Neuronal stem cell (in vitro differentiated cells): ENCODE results near the gene MTFP1.
"Not testable (repeated sequence)": the region's sequence is repeated elsewhere in the genome, so short reads cannot be mapped to it uniquely, and the experiment has no call there.

ENCODE experiments used
- DNase-seq: peaks from one replicate; pipeline ENCODE4 v3.0.0-alpha.2; 2013; ENCODE audit warnings: low spot score
- H2AFZ ChIP-seq: one replicate; pipeline ENCODE4 v1.6.1; 2013; ENCODE audit warnings: mild to moderate bottlenecking, low read length, inconsistent platforms
- H2AK5ac ChIP-seq: 2 replicates; pipeline ENCODE4 v1.6.1; 2013; ENCODE audit warnings: low read depth, mild to moderate bottlenecking, inconsistent platforms, low read length, moderate library complexity, mixed read lengths
- H2BK120ac ChIP-seq: 2 replicates; pipeline ENCODE4 v1.6.1; 2013; ENCODE audit warnings: low read depth, mild to moderate bottlenecking, inconsistent platforms, low read length, moderate library complexity, mixed read lengths
- H2BK12ac ChIP-seq: one replicate; pipeline ENCODE4 v1.6.1; 2013; ENCODE audit warnings: low read length, inconsistent platforms
- H2BK15ac ChIP-seq: 2 replicates; pipeline ENCODE4 v1.6.1; 2013; ENCODE audit warnings: mild to moderate bottlenecking, low read length, inconsistent platforms, mixed read lengths
- H2BK5ac ChIP-seq: one replicate; pipeline ENCODE4 v1.6.1; 2013; ENCODE audit warnings: inconsistent platforms, mild to moderate bottlenecking, low read length, moderate library complexity
- H3K14ac ChIP-seq: one replicate; pipeline ENCODE4 v1.6.1; 2013; ENCODE audit warnings: low read length, inconsistent platforms
- H3K18ac ChIP-seq: 2 replicates; pipeline ENCODE4 v1.6.1; 2013; ENCODE audit warnings: low read length, inconsistent platforms
- H3K23ac ChIP-seq: 2 replicates; pipeline ENCODE4 v1.6.1; 2013; ENCODE audit warnings: low read depth, mild to moderate bottlenecking, mixed read lengths, low read length, inconsistent platforms; ENCODE audit not compliant: poor library complexity
- H3K27ac ChIP-seq: replicated peaks from 3 replicates; pipeline ENCODE4 v1.5.1; 2013; ENCODE audit warnings: low read length, inconsistent platforms
- H3K27me3 ChIP-seq, 3 experiments: 2 replicates each; pipeline ENCODE4 v1.6.1; 2013; ENCODE audit warnings: low read length in 3 of 3, mild to moderate bottlenecking in 2 of 3, inconsistent platforms in 1 of 3, low read depth in 1 of 3, mixed read lengths in 1 of 3, moderate library complexity in 1 of 3; ENCODE audit not compliant: control insufficient read depth in 3 of 3, insufficient read depth in 3 of 3
- H3K36me3 ChIP-seq, 2 donors: replicated peaks in 1 of 2; 2 replicates each; pipeline ENCODE4 v1.6.1; 2013; ENCODE audit warnings: low read length in 2 of 2; ENCODE audit not compliant: control insufficient read depth in 2 of 2, insufficient read depth in 2 of 2
- H3K4ac ChIP-seq: 2 replicates; pipeline ENCODE4 v1.6.1; 2013; ENCODE audit warnings: inconsistent platforms, mild to moderate bottlenecking, low read length, moderate library complexity
- H3K4me1 ChIP-seq, 2 donors: 1 replicate in 1 of 2; 2 replicates in 1 of 2; pipeline ENCODE4 v1.6.1; 2013; ENCODE audit warnings: low read length in 2 of 2, low read depth in 1 of 2; ENCODE audit not compliant: control insufficient read depth in 2 of 2, insufficient read depth in 1 of 2
- H3K4me2 ChIP-seq: one replicate; pipeline ENCODE4 v1.6.1; 2013; ENCODE audit warnings: mild to moderate bottlenecking, low read length, inconsistent platforms; ENCODE audit not compliant: insufficient read depth, poor library complexity, severe bottlenecking
- H3K4me3 ChIP-seq, 2 donors: 2 replicates each; pipeline ENCODE4 v1.5.1; 2013; ENCODE audit warnings: low read length in 2 of 2, mild to moderate bottlenecking in 2 of 2, inconsistent platforms in 1 of 2, moderate library complexity in 1 of 2
- H3K79me1 ChIP-seq: one replicate; pipeline ENCODE4 v1.6.1; 2013; ENCODE audit warnings: low read depth, mild to moderate bottlenecking, inconsistent platforms, low read length, moderate library complexity
- H3K9ac ChIP-seq: one replicate; pipeline ENCODE4 v1.6.1; 2013; ENCODE audit warnings: mild to moderate bottlenecking, low read depth, low read length, inconsistent platforms; ENCODE audit not compliant: poor library complexity
- H3K9me3 ChIP-seq, 2 donors: replicated peaks in 1 of 2; 2 replicates each; pipeline versions ENCODE3 to v1.6.1; 2013; ENCODE audit warnings: low read length in 2 of 2, mild to moderate bottlenecking in 2 of 2, inconsistent platforms in 1 of 2, low read depth in 1 of 2, mixed read lengths in 1 of 2, moderate library complexity in 1 of 2; ENCODE audit not compliant: control insufficient read depth in 2 of 2, insufficient read depth in 1 of 2
- H4K8ac ChIP-seq: one replicate; pipeline ENCODE4 v1.6.1; 2013; ENCODE audit warnings: low read depth, mild to moderate bottlenecking, inconsistent platforms, low read length, moderate library complexity
- H4K91ac ChIP-seq: one replicate; pipeline ENCODE4 v1.6.1; 2013; ENCODE audit warnings: low read length, low read depth, mild to moderate bottlenecking, inconsistent platforms; ENCODE audit not compliant: poor library complexity
- WGBS, 2 donors: extraction: QIAGEN DNeasy Blood & Tissue Kit; methylation state at CpG; one replicate each; pipeline ENCODE4 v1.1.7; 2013; ENCODE audit warnings: missing lambda C conversion rate in 2 of 2, mixed read lengths in 1 of 2; ENCODE audit not compliant: insufficient read length in 2 of 2, insufficient replicate concordance in 1 of 2; ENCODE audit errors: extremely low coverage in 2 of 2; 5-methylcytosine and 5-hydroxymethylcytosine counted together

MTFP1 gene

DNA sequence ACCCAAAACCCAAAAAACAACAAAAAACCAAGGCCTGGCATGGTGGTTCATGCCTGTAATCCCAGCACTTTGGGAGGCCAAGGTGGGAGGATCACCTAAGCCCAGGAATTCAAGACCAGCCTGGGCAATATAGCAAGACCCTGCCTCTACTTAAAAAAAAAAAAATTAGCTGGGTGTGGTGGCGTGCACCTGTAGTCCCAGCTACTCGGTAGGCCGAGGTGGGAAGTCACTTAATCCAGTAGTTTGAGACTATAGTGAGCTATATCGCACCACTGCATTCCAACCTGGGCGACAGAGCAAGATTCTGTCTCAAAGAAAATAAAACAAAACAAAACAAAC, 22.8 kb upstream of the MTFP1 start:
- H2AK5ac ChIP-seq = not testable (repeated sequence)

DNA sequence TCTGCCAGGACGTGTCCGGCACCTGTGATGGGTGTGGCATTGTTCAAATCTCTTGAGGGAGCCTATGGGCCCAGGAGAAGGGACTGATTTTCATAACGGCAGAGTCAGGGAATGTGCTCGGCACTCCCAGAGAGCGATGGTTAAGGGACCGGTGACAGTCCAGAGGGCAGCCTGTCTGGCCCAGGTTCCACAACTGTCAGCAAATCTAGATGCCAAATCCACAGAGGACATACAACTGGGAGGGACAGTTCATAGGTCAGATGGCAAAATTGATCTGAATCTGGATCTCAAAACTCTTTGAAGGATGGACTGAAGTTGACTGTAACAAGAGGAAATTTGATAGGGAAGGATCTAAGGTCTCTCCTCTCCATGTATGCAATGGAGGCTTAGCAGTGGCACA, 21.3 kb upstream of the MTFP1 start:
- H2BK15ac ChIP-seq = no peak overlapping the region
- no peak overlapping the region for H3K27ac ChIP-seq
- no peak overlapping the region for H4K91ac ChIP-seq
- H3K36me3 ChIP-seq = peaks cover 2 to 12% of the 10 kb centered on the region in 2 donors
- no peaks in the 10 kb centered on the region for H3K79me1 ChIP-seq
- H2BK120ac ChIP-seq = no peak overlapping the region
- whole genome bisulfite sequencing, 2 donors = no CpG with 5 or more reads among the region's 6 CpGs
- no peak overlapping the region for H3K4me2 ChIP-seq
- H2BK5ac ChIP-seq = no peak overlapping the region
- no peak overlapping the region for H2AFZ ChIP-seq
- no peak overlapping the region for H2AK5ac ChIP-seq
- DNase-seq = no peak
- peaks cover 5 to 8% of the 10 kb centered on the region in 2 donors for H3K4me1 ChIP-seq
- no peak overlapping the region for H3K18ac ChIP-seq
- no peak overlapping the region for H4K8ac ChIP-seq
- H3K23ac ChIP-seq = no peak overlapping the region
- H3K9ac ChIP-seq = no peak overlapping the region
- H3K27me3 ChIP-seq = no peaks in the 10 kb centered on the region
- no peak overlapping the region for H3K14ac ChIP-seq
- H2BK12ac ChIP-seq = no peak overlapping the region
- H3K4ac ChIP-seq = no peak overlapping the region
- H3K4me3 ChIP-seq = no peak overlapping the region
- no peaks in the 10 kb centered on the region for H3K9me3 ChIP-seq

More for the DNA sequence above, 22.8 kb upstream of the MTFP1 start:
- H3K23ac ChIP-seq, H3K36me3 ChIP-seq, H2AFZ ChIP-seq, DNase-seq, H4K8ac ChIP-seq, H3K9ac ChIP-seq, H2BK5ac ChIP-seq, H4K91ac ChIP-seq, H3K4ac ChIP-seq, H2BK15ac ChIP-seq, H3K14ac ChIP-seq, H3K9me3 ChIP-seq, H2BK120ac ChIP-seq, H3K4me2 ChIP-seq, H2BK12ac ChIP-seq, H3K4me3 ChIP-seq, H3K18ac ChIP-seq, H3K27ac ChIP-seq, H3K79me1 ChIP-seq, H3K27me3 ChIP-seq: not testable (repeated sequence)
- H3K4me1 ChIP-seq = peaks cover 8 to 10% of the 10 kb centered on the region in 2 donors
- WGBS, 2 donors = no CpG with 5 or more reads among the region's 5 CpGs

DNA sequence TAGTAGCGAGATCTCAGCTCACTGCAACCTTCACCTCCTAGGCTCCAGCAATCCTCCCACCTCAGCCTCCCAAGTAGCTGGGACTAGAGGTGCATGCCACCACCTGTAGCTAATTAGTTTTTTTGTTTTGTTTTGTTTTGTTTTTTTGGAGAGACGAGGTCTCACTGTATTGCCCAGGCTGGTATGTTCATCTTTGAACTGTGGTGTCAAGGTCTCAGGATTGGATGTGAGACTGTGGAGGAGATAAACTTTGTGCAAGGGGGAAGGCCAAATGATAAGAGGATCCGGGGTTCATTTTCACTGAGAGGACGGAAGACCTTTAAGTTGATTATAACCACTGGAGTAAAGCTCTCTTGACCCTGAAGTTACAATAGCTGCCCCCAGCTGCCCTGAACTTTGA, 19.8 kb upstream of the MTFP1 start:
- H4K91ac ChIP-seq = no peak overlapping the region
- no peaks in the 10 kb centered on the region for H3K9me3 ChIP-seq
- H3K9ac ChIP-seq = no peak overlapping the region
- no peak overlapping the region for H2BK12ac ChIP-seq
- H3K14ac ChIP-seq = no peak overlapping the region
- no peak overlapping the region for H3K4me3 ChIP-seq
- peaks cover 2 to 15% of the 10 kb centered on the region in 2 donors for H3K36me3 ChIP-seq
- WGBS, 2 donors = no CpG with 5 or more reads among the region's 4 CpGs
- no peak overlapping the region for H2AK5ac ChIP-seq
- no peak overlapping the region for H2BK15ac ChIP-seq
- no peak overlapping the region for H3K23ac ChIP-seq
- H2BK120ac ChIP-seq = no peak overlapping the region
- H2BK5ac ChIP-seq = no peak overlapping the region
- H3K4ac ChIP-seq = no peak overlapping the region
- no peak overlapping the region for H3K4me2 ChIP-seq
- H3K79me1 ChIP-seq = no peaks in the 10 kb centered on the region
- H3K4me1 ChIP-seq = peaks cover 5% of the 10 kb centered on the region in 2 donors
- DNase-seq = no peak
- H3K18ac ChIP-seq = no peak overlapping the region
- H2AFZ ChIP-seq = no peak overlapping the region
- H3K27me3 ChIP-seq = no peaks in the 10 kb centered on the region
- H4K8ac ChIP-seq = no peak overlapping the region
- H3K27ac ChIP-seq = no peak overlapping the region

DNA sequence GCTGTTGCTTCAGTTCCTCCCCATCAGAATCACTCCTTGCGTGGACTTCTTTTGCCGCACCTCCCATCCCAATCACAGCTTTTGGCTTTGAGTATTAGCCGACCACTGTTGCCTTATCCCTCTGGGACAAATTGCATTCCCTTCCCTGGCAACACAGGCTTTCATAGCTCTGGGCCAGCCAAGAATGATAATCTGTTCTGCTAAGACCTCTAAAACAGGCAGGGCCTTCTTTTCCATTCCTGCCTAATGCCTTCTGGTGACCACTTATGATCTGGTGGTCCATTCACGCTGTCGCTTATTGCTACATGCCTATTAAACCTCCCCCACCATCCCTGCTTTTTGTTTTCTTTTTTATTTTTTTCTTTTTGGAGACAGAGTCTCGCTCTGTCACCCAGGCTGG, 19.2 kb upstream of the MTFP1 start:
- peaks cover 5% of the 10 kb centered on the region in 2 donors for H3K4me1 ChIP-seq
- H3K4ac ChIP-seq = no peak overlapping the region
- H3K4me3 ChIP-seq = no peak overlapping the region
- H3K4me2 ChIP-seq = no peak overlapping the region
- H2AFZ ChIP-seq = no peak overlapping the region
- H3K27me3 ChIP-seq = no peaks in the 10 kb centered on the region
- H2BK12ac ChIP-seq = no peak overlapping the region
- no CpG with 5 or more reads among the region's 6 CpGs for WGBS, 2 donors
- DNase-seq = no peak
- H2BK120ac ChIP-seq = no peak overlapping the region
- H3K27ac ChIP-seq = no peak overlapping the region
- H2BK15ac ChIP-seq = no peak overlapping the region
- no peak overlapping the region for H2BK5ac ChIP-seq
- no peaks in the 10 kb centered on the region for H3K79me1 ChIP-seq
- H3K9ac ChIP-seq = no peak overlapping the region
- no peak overlapping the region for H3K23ac ChIP-seq
- no peak overlapping the region for H4K8ac ChIP-seq
- H3K14ac ChIP-seq = no peak overlapping the region
- no peak overlapping the region for H4K91ac ChIP-seq
- H2AK5ac ChIP-seq = no peak overlapping the region
- peaks cover 2 to 15% of the 10 kb centered on the region in 2 donors for H3K36me3 ChIP-seq
- H3K9me3 ChIP-seq = no peaks in the 10 kb centered on the region
- no peak overlapping the region for H3K18ac ChIP-seq
